Left lobe of liver (tissue), 2 donors: ENCODE data around the gene HOXA9. TPM values are rescaled to one million over a fixed set of nuclear protein-coding genes. Genes with fewer than 3 reads are reported as not detected.

ENCODE experiments used
- ATAC-seq: fragments of 200-7000 bp; cut with Tn5 transposase; one replicate; pipeline ENCODE4 v1.9.1; 2020; ENCODE audit warnings: mild to moderate bottlenecking, moderate library complexity
- DNase-seq: peaks from one replicate; pipeline ENCODE4 v3.0.0-alpha.2; 2020; ENCODE audit warnings: low spot score
- total RNA-seq: library from RNA; stranded (reverse); gene quantifications from one replicate; pipeline ENCODE4 v1.2.1, GENCODE V29; 2021
- donor health status: DM: no; HTN: no; CAD: no; lungs with moderate emphysema.
- donor health status: DM: no; HTN: yes; CAD: no.

The HOXA9 gene
- total RNA-seq, 1 donor from 2014 or later, result not detected

- ATAC-seq, result no peak
Observed at GRCh38 chr7:27155816-27156507, 9.4 kb downstream of the HOXA9 start.

GRCh38 chr7:27154901-27155815 lies 10.2 kb downstream of the HOXA9 start:
- ATAC-seq, result no peak
- no peak for DNase-seq

More at GRCh38 chr7:27155816-27156507, 9.4 kb downstream of the HOXA9 start:
- DNase-seq, result no peak

DNA sequence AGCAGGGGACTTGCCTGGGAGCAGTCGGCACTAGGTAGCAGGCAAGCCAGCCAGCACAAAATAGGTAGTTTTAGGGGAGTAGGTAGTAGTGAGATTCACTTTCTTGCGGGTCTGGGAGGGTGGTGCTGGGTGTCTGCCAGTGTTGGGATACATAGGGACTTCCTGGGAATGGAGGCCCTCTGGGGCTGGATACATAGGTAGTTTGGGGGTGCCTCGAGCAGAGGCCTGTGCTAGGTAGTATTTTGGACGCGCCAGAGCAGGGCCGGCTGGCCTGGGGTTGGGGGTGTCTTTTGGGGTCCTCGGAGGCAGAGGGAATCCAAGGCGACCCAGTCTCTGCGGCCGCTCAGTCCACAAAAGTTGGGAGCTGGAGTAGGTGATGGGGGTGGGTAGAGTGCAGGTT lies 11.0 kb downstream of the HOXA9 start:
- ATAC-seq (no peak), DNase-seq (no peak)

DNA sequence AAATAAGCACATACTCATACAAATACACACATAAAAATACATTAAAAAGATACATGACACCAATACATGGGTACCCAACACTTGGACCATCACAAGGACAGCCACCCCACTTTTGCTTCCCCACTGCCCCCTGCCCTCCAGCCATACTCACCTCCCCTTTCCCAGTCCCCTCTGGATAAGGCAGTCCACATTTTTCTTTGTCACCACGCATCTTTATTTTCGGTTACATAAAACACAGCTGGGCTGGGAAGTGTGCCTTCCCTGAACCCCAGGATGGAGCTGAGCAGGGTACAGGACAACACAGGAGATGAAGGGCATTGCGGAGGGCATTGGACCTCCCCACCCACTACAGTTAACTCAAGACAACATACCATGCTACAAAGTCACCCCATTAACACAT lies 11.8 kb downstream of the HOXA9 start:
- DNase-seq, result no peak
- ATAC-seq, result no peak

GRCh38 chr7:27152816-27153442 lies 12.4 kb downstream of the HOXA9 start:
- no peak for ATAC-seq
- no peak for DNase-seq

- ATAC-seq (no peak), DNase-seq (no peak)
Observed at GRCh38 chr7:27151931-27152815, 13.2 kb downstream of the HOXA9 start, which contains the start of gene HOXA3. Gene HOXA3, minus strand, starts transcription at chr7:27152583. Its CDS starts 41,943 bp downstream, at chr7:27110640.

GRCh38 chr7:27151341-27151930 lies 13.9 kb downstream of the HOXA9 start:
- peak; percentile 33 for DNase-seq

DNA sequence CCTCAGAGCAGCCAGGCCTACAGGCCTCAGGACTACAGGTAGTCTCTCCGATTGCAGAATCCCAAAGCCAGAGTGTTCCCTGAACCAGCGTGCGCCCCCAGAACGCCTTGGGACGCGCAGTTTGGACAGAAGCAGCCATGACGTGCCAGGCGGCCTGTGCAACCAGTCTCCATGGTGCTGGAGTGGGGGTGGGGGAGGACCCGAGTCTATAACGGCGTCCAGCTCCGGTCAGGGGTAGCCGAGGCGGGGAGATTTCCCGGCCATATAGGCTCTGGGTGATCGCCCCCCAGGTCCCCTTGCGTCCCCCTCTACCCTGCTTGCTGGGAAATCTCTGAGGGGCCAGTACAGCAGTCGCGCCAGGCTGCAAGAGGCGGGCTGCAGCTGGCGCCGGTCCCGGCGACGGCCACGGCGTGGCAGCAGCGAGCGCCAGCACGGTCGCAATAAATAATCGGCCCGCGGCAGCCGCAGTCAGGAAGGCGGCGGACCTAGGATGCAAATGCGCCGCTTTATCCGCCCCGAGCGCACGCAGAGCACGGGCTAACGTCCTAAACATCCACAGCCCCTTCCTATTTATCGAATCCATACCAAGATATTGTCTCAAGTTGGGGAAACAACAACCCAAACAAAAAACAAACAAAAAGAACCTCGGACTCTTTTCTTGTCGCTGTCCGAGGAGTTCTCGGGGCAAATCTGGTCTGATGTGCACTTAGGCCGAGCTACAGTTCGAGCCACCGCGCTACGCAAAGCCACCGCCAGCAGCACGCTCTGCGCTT lies 14.6 kb downstream of the HOXA9 start:
- DNase-seq (peak; percentile 64), ATAC-seq (peak; percentile 90)

More at GRCh38 chr7:27151341-27151930, 13.9 kb downstream of the HOXA9 start:
- no peak for ATAC-seq

DNA sequence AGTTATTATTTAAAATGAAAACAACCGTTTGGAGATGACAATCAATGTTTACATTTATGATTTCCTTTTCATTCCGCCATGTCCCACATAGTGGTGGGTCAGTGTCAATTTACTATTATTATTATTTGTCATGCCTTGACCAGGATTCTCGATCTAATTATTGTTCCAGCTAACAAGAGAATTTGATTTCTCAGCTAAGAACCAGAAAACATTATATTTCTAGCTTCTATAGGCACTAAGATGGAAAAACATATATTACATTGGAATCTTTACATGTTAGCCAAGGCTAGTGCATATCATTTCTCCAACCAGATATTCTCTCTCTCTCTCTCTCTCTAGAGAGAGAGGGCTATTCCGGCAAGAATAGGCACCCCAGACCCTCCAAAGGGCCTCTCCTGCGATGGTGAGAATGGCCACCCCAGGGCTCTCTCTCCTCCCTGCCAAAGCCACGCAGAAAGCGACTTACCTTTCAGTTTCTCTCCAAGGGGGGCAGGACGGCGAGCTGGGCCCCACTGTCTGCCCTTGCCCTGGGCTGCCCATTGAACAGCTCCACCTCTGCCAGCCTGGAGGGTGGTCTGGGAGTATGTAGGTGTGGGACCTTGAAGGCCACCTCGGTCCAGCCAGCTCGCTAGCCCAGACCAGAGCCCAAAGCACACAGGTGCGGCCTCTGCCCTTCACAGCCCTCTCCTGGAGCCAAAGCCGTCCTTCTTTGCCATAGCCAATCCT lies 15.3 kb downstream of the HOXA9 start:
- peak; percentile 15 for ATAC-seq
- DNase-seq, result no peak

GRCh38 chr7:27148756-27149641 lies 16.3 kb downstream of the HOXA9 start:
- peak; percentile 39 for DNase-seq
- no peak for ATAC-seq

- no peak for ATAC-seq
- DNase-seq, result peak; percentile 33
Observed at GRCh38 chr7:27148031-27148755, 17.1 kb downstream of the HOXA9 start.

GRCh38 chr7:27147199-27148030 lies 17.9 kb downstream of the HOXA9 start, which contains the start of gene HOXA6:
Gene HOXA6, minus strand, starts transcription at chr7:27147774. Its CDS starts 25 bp downstream, at chr7:27147749.
- no peak for ATAC-seq
- DNase-seq, result peak; percentile 43

- ATAC-seq, result no peak
- DNase-seq, result peak; percentile 11
Observed at GRCh38 chr7:27146491-27147198, 18.7 kb downstream of the HOXA9 start.

DNA sequence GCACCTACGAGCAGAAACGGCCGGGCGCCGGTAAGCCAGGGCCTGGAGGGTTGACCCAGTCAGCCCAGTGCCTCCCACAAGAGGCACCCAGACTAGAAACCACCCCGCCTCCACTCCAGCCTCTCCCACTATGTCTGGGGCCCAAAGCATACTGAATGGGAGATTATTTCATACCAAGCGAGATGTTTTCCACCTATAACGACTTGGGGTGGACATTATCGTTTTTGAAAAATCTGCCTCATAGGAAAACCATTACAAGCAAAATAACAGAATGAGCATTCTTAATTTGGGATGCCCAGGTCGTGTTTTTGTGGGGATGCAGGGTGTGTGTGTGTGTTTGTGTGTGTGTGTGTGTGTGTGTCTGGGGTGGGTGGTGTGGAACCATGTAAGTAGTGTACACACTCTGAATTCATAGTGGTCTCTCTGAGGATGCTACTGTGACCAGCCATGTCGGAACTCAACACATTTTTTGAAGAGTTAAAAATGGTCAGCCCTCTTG lies 19.4 kb downstream of the HOXA9 start:
- ATAC-seq (no peak), DNase-seq (no peak)
